HG03457 (cell line): ENCODE results near the gene CELF4.

Experiments used
- ATAC-seq: cut with Tn5 transposase; IDR thresholded peaks from one replicate; pipeline ENCODE4 v1.9.1; 2021; ENCODE audit warnings: moderate number of reproducible peaks; ENCODE audit not compliant: unreplicated experiment

The CELF4 gene

GRCh38 chr18:37574113-37574512 is 8.5 kb upstream of the CELF4 start:
- ATAC-seq: no peak

GRCh38 chr18:37572736-37573135 is 7.1 kb upstream of the CELF4 start:
- no peak for ATAC-seq

GRCh38 chr18:37571266-37571665 is 5.7 kb upstream of the CELF4 start:
- no peak for ATAC-seq

GRCh38 chr18:37570336-37570930 is 4.8 kb upstream of the CELF4 start:
- ATAC-seq: no peak

- no peak for ATAC-seq
Observed at GRCh38 chr18:37568671-37569070, 3.1 kb upstream of the CELF4 start.

GRCh38 chr18:37567994-37568359 is 2.4 kb upstream of the CELF4 start:
- ATAC-seq: no peak

GRCh38 chr18:37567061-37567993 is 1.7 kb upstream of the CELF4 start:
- ATAC-seq: no peak

GRCh38 chr18:37566479-37567060 is 972 bp upstream of the CELF4 start:
- no peak for ATAC-seq

- no peak for ATAC-seq
Observed at GRCh38 chr18:37565977-37566478, 430 bp upstream of the CELF4 start.

GRCh38 chr18:37564711-37565100 is 892 bp downstream of the CELF4 start:
- ATAC-seq: no peak

GRCh38 chr18:37563931-37564392 is 1.6 kb downstream of the CELF4 start:
- no peak for ATAC-seq

- ATAC-seq: no peak
Observed at GRCh38 chr18:37561986-37562385, 3.6 kb downstream of the CELF4 start.

GRCh38 chr18:37560003-37560402 is 5.6 kb downstream of the CELF4 start:
- no peak for ATAC-seq

- no peak for ATAC-seq
Observed at GRCh38 chr18:37559194-37559593, 6.4 kb downstream of the CELF4 start.

GRCh38 chr18:37554399-37554787 is 11.2 kb downstream of the CELF4 start:
- ATAC-seq: no peak

- ATAC-seq: no peak
Observed at GRCh38 chr18:37553633-37554398, 11.8 kb downstream of the CELF4 start.

- no peak for ATAC-seq
Observed at GRCh38 chr18:37552286-37552685, 13.3 kb downstream of the CELF4 start.

- ATAC-seq: no peak
Observed at GRCh38 chr18:37551846-37552245, 13.8 kb downstream of the CELF4 start.

GRCh38 chr18:37551249-37551648 is 14.3 kb downstream of the CELF4 start:
- no peak for ATAC-seq

- no peak for ATAC-seq
Observed at GRCh38 chr18:37550118-37550875, 15.3 kb downstream of the CELF4 start.
